ENCODE results near the gene TMPRSS5.
A peak's percentile ranks its signal among the peaks of the same experiment; 100 is the strongest.
"Not testable (repeated sequence)": the region's sequence is repeated elsewhere in the genome, so short reads cannot be mapped to it uniquely, and the experiment has no call there.

TMPRSS5 gene

DNA sequence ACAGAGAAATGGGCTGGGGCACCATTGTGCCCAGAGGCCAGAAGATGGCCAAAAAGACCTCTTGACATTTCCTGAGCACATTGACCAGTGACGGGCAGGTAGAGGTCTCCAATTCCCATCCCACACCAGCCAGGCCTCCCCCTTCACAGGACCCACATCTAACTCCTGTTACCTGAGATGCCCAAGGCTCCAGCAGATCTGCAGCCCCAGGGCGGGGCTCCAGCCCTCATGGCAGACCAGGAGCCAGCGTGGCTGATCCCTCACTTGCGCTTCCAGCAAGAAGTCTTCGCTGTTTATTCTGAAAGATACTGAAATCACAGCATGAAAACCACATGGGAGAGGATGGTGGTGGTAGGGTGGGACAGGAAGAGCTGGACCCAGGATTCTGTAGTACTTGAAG is 9.0 kb downstream of the TMPRSS5 start:
- DNase-seq: no peak

DNA sequence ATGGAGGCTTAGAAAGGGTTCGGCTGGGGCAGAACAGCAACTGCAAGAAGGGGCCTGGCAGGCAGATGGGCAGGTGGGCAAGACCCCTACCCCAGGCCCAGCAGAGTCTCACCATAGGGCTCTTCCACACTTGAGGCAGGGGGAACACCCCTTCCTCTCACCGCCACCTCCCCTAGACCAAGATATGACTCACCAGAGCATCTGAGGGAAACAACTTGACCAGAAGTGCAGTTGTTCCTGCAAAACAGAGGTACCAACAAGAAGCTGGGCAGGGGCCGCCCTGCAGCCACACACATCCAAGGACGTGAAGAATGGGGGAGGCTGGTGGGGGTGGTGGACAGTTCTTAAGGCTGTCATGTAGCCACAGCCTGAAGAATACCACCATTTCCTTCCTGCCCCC is 10.9 kb downstream of the TMPRSS5 start:
- no peak for DNase-seq

DNA sequence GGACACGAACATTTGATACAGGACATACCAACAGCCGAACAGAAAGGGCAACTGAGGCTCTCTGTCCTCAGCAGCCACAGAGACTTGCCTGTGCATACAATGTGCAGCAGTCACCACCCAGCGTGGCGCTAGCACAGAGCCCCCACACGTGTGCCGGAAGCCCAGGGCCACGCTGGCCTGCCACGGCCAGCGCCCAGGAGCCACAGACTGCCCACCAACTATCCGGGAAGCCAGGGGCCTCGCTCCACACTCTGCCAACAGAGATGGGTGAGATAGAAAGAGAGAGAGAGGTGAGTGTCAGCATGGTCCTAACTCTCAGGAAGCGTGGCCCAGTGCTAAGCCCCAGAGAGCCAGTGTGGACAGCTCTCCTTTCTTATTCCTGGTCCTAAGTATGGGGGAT is 11.7 kb downstream of the TMPRSS5 start:
- DNase-seq: no peak

DNA sequence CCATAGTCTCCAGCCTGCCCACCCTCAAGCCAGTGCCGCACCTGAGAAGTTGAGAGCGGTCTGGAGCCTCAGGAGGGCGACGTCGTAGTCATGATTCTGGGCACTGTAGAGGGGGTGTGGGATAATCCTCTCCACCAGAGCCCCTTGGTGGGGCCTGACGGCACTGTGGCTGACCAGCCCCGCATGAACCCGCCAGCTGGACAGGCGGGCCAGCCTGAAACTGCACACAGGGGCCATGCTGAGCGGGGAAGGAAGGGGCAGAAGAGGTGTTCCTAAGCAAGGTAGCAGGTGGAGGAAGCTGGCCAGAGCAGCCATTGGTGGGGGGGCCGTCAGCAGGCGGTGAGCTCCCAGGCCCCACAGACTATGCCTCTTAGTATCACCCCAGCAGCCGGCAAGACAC is 13.1 kb downstream of the TMPRSS5 start:
- DNase-seq: no peak

DNA sequence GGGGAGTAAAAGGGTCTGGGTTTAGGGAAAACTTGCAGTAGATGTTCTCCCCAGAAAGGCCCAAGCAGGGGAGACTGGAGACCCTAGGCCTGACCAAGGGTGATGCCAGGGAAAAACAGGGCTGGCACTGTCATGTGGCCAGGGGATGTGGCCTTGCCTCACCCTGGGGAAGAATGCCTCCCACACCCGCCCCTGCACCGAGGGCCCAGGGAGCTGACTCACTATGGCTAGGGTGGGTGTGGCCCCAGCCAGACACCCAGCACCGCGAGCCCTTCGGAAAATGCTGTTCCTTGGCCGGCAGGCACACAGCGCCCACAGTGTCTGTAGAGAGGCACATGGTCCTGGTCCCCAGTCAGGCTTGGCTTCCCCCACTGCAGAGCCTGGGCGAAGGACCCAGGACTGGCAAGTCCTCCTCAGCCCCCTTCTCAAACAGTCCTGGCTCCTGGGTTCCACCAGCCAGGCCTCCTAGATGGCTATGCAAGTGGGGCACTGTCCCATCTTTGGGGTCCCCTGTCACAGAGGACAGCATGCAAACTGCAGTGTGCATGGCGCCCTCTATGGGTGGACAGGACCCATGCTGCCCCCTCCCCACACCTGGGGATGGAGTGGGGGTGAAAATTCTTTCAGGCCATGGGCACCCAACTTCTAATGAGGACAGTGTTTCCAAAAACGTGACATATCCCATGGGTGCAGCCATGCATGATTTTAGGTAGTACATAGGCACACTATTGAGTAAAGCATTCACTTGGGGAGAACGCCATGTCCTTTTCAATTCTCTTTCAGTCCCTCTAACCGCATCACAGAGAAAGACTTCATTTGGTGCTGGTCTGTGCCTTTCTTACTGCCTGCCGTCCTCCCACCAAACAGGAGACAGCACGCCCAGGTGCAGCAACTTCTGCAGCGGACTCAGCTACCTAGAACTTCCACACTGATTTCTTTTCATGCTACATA is 15.2 kb downstream of the TMPRSS5 start:
- DNase-seq: peak; percentile 49

DNA sequence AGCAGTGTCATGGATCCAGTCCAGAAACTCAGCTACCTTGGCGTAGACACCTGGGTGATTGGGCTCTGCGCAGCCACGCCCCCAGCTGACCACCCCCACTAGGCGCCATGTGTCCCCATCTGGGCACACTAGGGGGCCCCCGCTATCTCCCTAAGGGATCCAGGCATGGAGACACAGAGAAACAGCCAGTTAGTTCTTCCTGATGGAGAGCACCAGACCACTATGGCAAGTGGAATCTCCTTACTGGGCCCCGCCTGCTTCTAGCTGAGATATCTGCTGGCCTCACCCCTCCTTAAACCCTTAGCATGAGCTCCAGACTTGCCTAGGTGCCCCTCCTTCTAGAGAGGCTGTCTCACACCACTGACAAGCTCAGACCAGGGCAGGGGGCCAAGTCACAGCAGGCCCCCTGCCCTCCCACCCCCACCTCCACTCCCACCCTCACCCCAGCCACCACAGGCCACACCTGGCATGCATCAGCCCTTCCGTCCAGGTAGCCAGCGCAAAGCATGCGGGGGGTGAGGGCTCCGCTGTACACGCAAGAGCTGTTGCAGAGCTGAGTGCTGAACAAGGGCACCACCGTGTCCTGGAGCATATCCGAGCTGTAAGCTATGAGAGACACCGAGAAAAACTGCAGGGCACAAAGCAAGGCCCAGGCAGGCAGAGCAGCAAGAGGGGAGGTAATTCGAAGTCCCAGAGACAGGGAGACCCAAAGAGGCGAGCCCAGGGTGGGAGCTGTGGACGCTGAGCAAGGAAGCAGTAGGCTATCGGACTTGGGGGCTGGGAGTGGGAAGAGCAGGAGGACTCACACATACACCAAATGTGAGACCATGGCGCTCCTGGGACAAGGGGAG is 16.1 kb downstream of the TMPRSS5 start:
- no peak for DNase-seq

DNA sequence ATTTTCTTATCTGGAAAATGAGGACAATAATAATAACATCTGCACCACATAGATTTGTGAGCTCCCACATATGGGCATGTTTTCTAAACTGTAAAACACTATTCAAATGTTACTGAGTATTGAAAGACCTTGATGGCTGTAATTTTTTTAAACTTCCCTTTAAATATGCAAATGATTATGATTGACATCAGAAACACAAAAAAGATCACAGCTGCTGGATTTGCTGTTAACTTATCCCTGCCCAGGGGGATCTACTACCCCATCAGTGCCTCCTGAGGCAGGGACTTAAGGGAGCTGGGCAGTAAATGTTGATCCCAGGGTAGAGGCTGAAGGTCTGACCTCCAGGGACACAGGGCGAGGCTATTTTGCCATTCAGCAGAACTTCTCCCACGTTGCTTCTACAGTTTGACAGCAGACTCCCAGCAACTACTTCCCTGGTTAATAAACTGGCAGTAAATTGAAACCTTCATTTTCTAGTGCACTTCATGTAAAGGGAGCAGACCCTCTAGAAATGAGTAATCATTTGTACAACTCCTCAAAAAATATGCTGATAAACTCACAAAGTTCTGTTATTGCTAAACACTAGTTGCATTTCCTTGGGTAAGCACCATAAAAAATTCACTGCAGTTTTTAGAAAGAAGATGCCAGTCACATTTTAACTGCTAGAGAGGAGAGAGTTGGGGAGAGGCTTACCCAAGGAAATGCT is 20.3 kb downstream of the TMPRSS5 start:
- DNase-seq: no peak

DNA sequence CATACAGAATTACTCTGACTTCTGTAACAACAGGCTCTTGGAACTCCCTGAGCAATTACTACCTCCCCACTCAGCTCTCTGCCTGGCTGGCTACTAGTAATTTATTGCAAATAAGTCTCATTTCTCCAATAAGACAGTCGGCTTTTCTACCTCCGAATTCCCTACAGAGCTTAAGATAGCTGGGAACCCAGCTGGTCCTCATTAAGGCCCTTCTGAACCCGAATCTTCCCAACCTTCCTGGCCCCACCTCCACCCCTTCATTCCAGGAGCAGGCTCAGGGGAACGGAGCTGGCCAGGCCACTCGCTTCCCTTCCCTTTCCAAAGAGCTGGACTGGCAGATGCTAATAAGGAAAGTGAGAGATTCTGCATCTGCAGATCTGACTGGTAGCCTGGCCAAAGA is 21.6 kb downstream of the TMPRSS5 start:
- no peak for DNase-seq

DNA sequence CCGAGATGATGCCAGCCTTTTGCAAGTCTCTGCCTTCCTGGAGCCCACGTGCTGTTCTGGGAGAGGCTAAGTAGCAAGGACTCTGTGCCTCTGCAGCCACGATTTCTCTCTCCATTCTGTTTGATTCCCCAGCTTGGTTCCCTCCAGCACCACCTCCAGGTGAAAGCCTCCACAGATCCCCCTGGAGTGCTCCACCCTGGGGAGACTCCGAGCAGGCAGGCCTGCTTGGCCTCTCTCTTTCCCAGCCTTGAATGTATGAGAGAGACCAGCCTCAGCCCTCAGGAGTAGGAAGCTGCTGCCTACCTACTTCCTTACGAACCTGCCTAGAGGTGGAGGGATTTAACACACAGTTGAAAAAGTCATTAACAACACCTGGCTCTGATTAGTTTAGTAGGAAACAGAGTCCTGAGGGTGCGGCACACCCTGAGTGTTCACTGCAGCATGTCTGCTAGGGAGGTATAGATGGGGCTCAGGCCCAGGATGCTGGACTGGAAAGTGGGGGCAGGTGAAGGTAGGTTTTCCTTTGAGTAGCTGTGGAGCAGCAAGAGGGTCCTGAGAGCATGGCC is 22.5 kb downstream of the TMPRSS5 start:
- DNase-seq: no peak

DNA sequence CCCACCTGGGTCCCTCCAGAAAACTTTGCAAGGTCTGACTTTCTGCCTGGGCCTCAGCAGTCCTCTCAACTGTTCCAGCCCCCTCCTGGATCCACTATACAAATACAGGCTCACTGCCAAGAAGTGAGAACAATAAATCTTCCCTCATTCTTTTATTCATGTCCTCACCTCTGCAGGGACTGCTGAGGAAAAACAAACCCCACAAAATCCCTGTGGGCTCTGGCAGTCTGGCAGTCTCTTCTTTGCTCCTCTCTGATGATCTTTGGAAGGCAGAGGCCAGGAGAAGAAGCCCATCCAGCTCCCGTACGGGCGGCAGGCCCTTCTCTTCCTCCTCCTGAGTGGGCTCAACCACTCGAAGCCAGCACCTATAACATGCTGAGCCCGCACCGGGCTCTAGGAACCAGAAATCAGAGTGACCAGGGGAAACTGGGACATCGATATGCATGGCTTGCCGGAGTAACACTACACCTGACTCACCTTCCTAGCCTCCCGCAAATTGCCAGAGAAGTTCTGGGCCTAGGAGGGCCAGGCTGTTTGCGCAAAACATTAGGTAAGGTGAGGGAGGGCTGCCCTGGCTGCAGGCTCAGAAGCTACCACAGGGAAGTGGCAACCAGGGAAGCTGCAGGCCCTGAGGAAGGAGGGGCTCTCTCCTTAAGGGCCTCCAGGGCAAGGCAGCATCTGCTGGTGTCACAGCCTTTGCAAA is 24.2 kb downstream of the TMPRSS5 start:
- DNase-seq: no peak

DNA sequence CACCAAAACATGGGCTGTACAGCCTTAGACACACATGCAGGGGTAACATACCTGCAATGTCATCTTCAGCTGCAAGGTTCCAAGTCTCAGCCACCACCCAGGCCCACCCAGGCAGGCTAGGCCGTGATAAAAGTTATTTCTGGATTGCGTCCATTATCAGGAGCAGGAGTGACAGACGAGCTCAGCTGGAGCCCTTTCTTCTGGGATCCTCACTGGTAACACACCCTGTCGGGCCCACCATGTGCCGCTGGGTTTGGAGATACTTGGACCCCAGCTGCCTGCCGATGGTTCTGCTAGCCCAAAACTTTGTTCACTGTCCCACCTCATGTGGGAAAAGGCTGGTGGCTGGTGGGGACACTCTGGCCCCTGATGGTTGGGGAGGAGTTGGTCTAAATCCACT is 24.8 kb downstream of the TMPRSS5 start:
- no peak for DNase-seq

DNA sequence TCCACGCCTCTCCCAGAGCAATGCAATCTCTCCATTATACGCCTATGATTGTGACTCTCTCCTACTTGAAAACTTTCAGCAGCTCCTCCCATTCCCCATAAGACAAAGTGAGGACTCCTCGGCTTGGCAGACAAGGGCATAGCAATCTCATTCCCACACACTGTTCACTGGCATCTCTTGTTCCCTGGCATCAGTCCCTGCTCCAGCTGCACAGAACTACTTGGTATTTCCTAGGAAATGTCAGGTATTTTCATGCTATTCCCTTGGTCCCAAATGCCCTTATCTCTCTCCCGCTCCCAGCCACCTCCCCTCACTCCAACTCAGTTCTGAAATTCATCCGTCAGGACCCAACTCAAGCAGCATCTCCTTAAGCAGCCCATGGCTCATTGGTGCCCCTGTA is 28.4 kb downstream of the TMPRSS5 start:
- DNase-seq: no peak

DNA sequence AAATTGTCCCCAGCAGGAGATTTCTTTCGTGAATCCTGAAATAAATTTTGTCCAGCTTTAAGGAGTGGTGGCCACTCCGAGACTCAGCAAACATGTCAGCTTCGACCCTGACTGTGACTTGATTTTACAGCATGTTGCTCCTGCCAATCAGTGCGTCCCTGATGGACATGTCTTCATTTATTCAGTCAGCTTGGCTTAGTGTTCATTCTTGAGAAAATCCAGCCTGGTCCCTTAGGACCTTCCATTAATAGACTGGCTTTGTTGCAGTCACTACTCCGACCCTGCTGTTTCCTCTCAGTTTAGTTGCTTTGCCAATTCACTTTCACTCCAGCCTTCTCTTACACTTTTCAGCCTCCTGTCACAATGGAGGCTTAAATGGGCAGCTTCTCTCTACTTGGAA is 30.5 kb downstream of the TMPRSS5 start:
- no peak for DNase-seq

DNA sequence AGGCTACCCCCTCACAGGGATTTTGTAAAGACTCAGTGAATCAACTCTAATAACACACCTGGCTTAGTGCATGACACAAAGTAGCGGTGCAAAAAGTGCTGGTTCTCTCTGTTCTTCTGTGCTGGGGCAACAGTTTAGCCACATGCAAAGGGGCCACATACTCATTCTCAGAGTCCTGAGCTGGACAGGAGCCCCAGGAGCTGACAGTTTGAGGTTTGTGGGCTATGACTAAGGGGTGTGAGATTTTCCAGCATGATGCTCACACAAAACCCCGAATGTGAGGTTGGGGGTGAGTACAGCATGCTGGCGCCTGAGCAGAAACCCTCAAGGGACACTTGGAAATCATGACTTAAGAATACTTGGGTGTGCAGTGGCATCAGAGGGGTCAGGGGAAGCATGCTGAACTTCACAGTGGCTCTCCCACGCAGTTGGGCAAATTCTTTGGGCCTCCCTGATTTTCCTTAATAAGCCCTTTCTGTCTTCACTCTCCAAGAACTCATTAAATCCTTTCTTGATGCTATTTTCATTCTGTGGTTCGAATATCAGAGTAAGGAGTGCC is 31.0 kb downstream of the TMPRSS5 start:
- DNase-seq: no peak

DNA sequence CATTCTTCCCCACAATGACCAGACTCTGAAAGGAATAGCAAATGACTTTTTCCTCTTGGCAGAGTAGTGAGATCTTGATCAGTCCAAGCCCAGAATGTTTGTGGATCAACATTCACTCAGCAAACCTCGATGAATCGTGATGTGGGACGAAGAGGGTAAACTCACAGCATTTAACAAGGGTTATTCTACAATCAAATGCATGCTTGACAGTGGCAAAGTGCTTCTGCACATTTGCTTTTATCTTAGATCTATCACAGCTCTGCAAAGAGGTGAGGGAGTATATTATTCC is 31.8 kb downstream of the TMPRSS5 start:
- DNase-seq: no peak

DNA sequence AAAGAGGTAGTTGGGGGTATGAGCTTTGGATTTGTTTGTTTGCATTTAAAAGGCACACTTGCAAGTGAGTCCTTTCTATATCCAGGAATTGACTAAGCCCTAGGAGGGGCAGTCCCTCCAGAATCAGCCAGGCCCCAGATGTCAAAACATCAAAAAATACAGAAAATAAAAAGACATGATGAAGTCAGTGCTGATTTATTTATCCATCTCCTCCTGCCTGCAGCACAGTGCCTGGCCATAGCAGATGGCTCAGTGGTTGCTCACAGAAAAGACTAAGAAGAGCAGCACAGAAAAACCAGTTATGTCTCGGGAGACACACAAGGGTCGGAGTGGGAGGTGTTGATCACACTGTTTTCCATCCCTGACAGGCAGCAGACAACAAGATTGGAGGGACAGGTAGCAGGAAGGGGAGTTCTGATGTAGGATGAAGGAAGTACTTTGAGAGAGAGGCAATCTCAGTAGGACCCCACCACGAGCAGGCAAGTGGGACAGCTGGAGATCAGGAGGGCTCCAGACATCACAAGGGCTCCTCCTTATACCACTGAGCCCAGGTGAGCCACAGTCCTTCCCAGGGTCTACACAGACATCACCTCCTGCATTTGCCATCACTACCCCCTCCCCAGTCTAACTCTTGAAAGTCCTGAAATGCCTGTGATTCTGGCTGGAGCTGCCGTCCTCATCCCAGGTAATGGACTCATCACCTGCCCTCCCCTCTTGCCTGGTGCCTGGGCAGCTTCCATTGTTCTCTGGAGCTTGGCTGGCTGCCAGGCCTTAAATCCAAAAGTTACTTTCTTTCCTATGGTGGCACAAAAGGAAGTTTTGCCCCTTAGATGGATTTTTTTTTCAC is 32.3 kb downstream of the TMPRSS5 start:
- DNase-seq: no peak

DNA sequence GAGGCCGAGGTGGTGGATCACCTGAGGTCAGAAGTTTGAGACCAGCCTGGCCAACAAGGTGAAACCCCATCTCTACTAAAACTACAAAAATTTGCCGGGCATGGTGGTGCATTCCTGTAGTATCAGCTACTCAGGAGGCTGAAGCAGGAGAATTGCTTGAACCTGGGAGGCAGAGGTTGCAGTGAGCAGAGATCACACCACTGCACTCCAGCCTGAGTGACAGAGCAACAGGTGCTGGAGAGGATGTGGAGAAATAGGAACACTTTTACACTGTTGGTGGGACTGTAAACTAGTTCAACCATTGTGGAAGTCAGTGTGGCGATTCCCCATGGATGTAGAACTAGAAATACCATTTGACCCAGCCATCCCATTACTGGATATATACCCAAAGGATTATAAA is 34.2 kb downstream of the TMPRSS5 start:
- not testable (repeated sequence) for DNase-seq

DNA sequence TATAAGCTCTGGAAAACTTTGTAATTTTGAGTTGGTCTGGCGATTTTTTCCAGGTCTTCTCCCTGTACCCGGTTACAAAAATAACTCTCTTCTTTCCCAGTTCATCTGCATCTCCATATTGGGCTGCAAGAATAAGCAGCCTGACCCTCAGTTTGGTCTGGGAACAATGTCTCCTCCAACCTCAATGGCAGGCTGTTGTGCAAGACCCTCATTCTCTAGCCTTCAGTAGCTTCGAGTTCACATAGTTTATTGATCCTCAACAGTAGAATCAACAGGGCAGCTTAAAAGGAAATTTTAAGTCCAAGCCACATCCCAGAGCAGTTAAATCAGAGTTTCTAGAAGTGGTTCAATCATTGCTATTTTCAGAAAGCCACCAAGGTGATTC is 35.3 kb downstream of the TMPRSS5 start:
- DNase-seq: no peak

DNA sequence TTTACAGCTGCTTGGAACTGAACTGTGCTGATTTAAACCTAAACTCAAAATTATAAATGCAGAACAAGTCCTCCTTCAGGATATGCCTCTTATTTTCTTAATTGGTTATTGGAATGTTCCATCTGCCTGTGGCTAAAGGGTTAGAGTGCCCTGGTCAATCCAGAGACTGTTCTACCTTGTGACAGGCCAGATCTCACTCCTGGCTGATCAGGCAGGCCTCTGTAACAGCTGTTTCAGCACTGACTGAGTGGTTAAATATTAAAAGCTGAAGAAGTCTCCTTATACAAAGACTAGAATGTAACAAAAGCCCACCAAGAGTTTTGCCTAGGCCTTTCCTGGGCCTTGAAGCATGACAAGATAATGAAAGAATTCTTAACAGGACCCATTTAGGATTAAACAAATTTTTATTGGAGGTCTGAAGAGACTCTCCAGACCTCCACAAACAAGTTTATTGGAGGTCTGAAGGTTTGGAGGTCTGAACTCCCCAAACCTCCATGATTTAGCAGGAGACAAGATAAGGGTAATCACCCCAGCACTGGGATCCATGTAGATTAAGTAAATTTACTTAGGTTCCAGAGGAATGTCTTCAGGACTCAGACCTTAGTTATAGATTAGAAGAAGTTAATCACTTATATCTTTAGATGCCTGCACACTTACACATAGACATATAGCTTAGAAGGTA is 35.8 kb downstream of the TMPRSS5 start:
- no peak for DNase-seq

DNA sequence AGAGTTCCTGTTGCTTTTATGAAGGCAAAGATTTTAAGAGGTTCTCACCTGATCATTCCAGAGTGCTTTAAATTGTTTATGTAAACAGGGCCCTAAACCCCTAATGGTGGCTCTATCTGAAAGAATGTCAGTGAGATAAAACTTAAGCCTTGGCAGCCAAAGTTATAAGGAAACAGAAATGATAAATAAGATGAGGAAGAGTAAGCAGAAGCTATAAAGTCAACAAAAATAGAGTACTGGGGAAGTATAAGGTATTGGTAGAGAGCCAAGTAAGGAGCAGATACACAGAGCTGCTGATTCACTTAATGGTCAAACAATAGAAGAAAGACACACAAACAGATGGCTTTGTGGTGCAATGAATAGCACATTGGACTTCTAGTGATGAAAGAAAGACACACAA is 37.9 kb downstream of the TMPRSS5 start:
- no peak for DNase-seq

DNA sequence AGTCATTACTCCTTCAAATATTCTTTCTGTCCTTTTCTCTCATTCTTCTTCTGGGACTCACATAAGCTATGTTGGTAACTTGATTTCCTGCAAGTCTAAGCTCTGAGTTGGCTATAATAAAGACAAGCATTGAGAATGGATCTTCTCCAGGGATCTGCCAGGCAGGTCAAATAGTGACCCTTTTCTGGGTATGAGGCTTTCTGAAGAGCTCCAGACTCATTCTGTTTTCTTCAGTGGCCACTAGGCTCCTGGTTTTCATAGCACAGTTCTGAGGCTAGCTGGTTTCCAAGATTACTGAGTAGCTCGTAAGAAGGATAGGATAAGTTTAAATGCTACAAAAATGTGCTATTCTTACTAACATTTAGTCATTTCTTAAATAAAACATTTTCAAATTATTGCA is 38.3 kb downstream of the TMPRSS5 start:
- no peak for DNase-seq

All from NCI-H82 (cell line).